AG09309 (cell line): ENCODE results near the gene RUSC1.

Experiments used
- DNase-seq: peaks from one replicate; pipeline ENCODE4 v3.0.0-alpha.2; 2010; ENCODE audit warnings: low read depth
- H3K4me3 ChIP-seq: 2 replicates; pipeline ENCODE4 v1.5.1; 2011; ENCODE audit warnings: mild to moderate bottlenecking, low read depth, low read length, moderate library complexity; ENCODE audit not compliant: control insufficient read depth
- CTCF ChIP-seq: IDR thresholded peaks from 2 replicates; pipeline ENCODE4 v1.5.1; 2011; ENCODE audit warnings: mild to moderate bottlenecking, low read depth, low read length, inconsistent platforms; ENCODE audit not compliant: insufficient read depth, control insufficient read depth; ENCODE audit errors: missing control alignments

Gene RUSC1

GRCh38 chr1:155320661-155321617 lies at the start of gene RUSC1:
Gene RUSC1, plus strand, starts transcription at chr1:155320894. Its CDS starts 880 bp downstream, at chr1:155321774.
- DNase-seq = no peak
- no peak for TF ChIP-seq CTCF
- peak within 1 kb of the TSS; percentile 98 for H3K4me3 ChIP-seq

GRCh38 chr1:155272466-155273342 lies 48.0 kb upstream of the RUSC1 start:
- peak overlapping the region; percentile 76 for H3K4me3 ChIP-seq
- DNase-seq = no peak
- TF ChIP-seq CTCF = no peak

- peak; percentile 43 for DNase-seq
- TF ChIP-seq CTCF = no peak
- H3K4me3 ChIP-seq = peak within 1 kb of the TSS; percentile 76
Measured at GRCh38 chr1:155273343-155274245, 47.1 kb upstream of the RUSC1 start, which contains the start of gene CLK2. Gene CLK2, minus strand, starts transcription at chr1:155273504. Its CDS starts 2,527 bp downstream, at chr1:155270977.

- H3K4me3 ChIP-seq = peak within 1 kb of the TSS; percentile 67
- peak; percentile 40 for TF ChIP-seq CTCF
- DNase-seq = peak; percentile 68
Measured at GRCh38 chr1:155277070-155277901, 43.4 kb upstream of the RUSC1 start, which contains the start of gene HCN3. Gene HCN3, plus strand, starts transcription at chr1:155277463. Its CDS starts 128 bp downstream, at chr1:155277591.

- peak overlapping the region; percentile 67 for H3K4me3 ChIP-seq
- TF ChIP-seq CTCF = peak; percentile 49
- no peak for DNase-seq
Measured at GRCh38 chr1:155277902-155278688, 42.6 kb upstream of the RUSC1 start.
